SK-N-SH (cell line): ENCODE data around the gene SKI.

Experiments used
- CTCF ChIP-seq: fragments of 200-600 bp; sonication (generic); IDR thresholded peaks from 2 replicates; pipeline ENCODE4 v1.6.1; 2017; ENCODE audit warnings: antibody characterized with exemption, mild to moderate bottlenecking, moderate library complexity
- EZH2phosphoT487 ChIP-seq: fragments of 200-600 bp; sonication (generic); IDR thresholded peaks from 2 replicates; pipeline ENCODE4 v1.6.1; 2017; ENCODE audit warnings: low read depth, mixed run types, mild to moderate bottlenecking, antibody characterized with exemption, moderate library complexity, borderline replicate concordance
- FOXJ3 ChIP-seq: sonication (generic); formaldehyde crosslinking; IDR thresholded peaks from 2 replicates; pipeline ENCODE4 v1.5.1; 2020; ENCODE audit warnings: mild to moderate bottlenecking, missing genetic modification reagents
- FOXM1 ChIP-seq: IDR thresholded peaks from 2 replicates; pipeline ENCODE4 v1.4.0; 2012; ENCODE audit warnings: low read depth, mild to moderate bottlenecking
- NRF1 ChIP-seq: IDR thresholded peaks from 2 replicates; pipeline ENCODE4 v1.6.1; 2012; ENCODE audit warnings: low read depth, mild to moderate bottlenecking, low read length
- POLR2AphosphoS5 ChIP-seq: IDR thresholded peaks from 2 replicates; pipeline ENCODE4 v1.6.1; 2012; ENCODE audit warnings: low read depth, low read length
- RFX5 ChIP-seq: IDR thresholded peaks from 2 replicates; pipeline ENCODE4 v1.6.1; 2012; ENCODE audit warnings: mild to moderate bottlenecking, improper control_type of control experiment, low read length
- TF ChIP-seq, protein P1 (sequence below): IDR thresholded peaks from 2 replicates; pipeline ENCODE4 v1.4.0; 2012; ENCODE audit warnings: low read depth, borderline replicate concordance

DNA sequence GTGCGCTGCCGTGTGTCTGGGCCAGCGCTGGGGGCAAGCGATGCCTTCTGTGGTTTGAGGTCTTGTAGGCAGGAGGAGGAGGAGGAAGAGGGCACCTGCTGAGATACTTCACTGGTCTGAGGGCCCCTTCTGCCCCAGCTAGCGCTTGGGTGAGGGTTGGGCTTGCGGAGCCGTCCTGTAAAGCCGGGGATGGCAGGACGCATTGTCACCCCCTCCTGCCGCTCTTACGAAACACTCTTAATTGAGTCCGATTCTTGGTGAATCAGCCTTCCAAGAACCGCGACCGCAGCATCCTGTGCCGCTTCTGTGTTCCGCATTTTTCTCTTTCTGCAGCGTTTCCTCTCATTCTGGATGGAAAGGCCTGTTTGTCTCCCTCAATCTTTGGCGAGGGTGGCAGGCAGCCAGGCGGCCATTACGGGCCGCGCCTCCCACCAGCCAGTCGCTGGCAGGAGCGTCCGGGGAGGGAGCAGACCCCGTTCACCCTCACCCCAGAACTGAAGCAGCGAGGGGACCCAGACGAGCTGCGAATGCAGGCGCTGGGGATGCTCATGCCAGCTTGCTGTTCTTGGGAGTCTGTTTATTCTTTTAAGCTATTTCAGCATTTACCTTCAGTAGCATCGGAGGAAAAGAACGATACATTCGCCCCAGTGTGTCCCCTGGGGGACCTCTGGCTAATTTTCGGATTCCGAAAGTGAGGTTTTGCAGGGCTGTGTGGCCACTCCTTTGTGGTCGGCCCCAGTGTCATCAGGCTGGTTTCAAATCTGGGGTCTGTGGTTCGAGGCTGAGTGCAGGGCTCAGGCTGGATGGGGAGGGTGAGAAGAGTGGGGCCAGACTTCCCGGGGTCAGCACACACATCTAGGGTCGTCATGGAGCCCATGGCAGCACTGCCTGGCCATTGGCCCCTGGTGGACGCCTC, 62.7 kb downstream of the SKI start:
- TF ChIP-seq CTCF (no peak), POLR2AphosphoS5 (no peak), FOXJ3 (CRISPR knock-in tag) (no peak), RFX5 (no peak), FOXM1 (no peak), EZH2phosphoT487 (no peak), NRF1 (no peak)
- TF ChIP-seq, protein P1, sequence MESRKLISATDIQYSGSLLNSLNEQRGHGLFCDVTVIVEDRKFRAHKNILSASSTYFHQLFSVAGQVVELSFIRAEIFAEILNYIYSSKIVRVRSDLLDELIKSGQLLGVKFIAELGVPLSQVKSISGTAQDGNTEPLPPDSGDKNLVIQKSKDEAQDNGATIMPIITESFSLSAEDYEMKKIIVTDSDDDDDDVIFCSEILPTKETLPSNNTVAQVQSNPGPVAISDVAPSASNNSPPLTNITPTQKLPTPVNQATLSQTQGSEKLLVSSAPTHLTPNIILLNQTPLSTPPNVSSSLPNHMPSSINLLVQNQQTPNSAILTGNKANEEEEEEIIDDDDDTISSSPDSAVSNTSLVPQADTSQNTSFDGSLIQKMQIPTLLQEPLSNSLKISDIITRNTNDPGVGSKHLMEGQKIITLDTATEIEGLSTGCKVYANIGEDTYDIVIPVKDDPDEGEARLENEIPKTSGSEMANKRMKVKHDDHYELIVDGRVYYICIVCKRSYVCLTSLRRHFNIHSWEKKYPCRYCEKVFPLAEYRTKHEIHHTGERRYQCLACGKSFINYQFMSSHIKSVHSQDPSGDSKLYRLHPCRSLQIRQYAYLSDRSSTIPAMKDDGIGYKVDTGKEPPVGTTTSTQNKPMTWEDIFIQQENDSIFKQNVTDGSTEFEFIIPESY = no peak
